Measurements from ENCODE around the gene CRIP1. TPM values are rescaled to one million over a fixed set of nuclear protein-coding genes. Genes with fewer than 3 reads are reported as not detected.

CRIP1 gene
- total RNA-seq, 1 donor from 2014 or later: 5.1 TPM

- DNase-seq (ENCODE audit: low spot score, unreplicated experiment): peak; percentile 92
- peaks cover 38% of the 10 kb centered on the region for H3K27me3 Mint-ChIP-seq
- H3K27ac Mint-ChIP-seq: no peak overlapping the region
These were observed 5.6 kb upstream of the CRIP1 start for GRCh38 chr14:105480807-105481801.

GRCh38 chr14:105481886-105482457 is 4.7 kb upstream of the CRIP1 start:
- peaks cover 43% of the 10 kb centered on the region for H3K27me3 Mint-ChIP-seq

More at GRCh38 chr14:105480807-105481801, 5.6 kb upstream of the CRIP1 start:
- H3K4me1 Mint-ChIP-seq (ENCODE audit: low read depth): peaks cover 12% of the 10 kb centered on the region
- no peak overlapping the region for H3K4me3 Mint-ChIP-seq (ENCODE audit: low read depth)
- peak; percentile 97 for TF ChIP-seq CTCF (IDR thresholded peaks at IDR 0.05; ENCODE audit: unreplicated experiment)
- no peaks in the 10 kb centered on the region for H3K9me3 Mint-ChIP-seq (ENCODE audit: low read depth)
- peaks cover 3% of the 10 kb centered on the region for H3K36me3 Mint-ChIP-seq (ENCODE audit: insufficient read depth)

GRCh38 chr14:105482486-105483110 is 4.1 kb upstream of the CRIP1 start:
- no peak for TF ChIP-seq CTCF (IDR thresholded peaks at IDR 0.05; ENCODE audit: unreplicated experiment)
- Mint-ChIP-seq H3K27me3 (peaks cover 38% of the 10 kb centered on the region), H3K4me3 (ENCODE audit: low read depth) (no peak overlapping the region), H3K36me3 (ENCODE audit: insufficient read depth) (peaks cover 3% of the 10 kb centered on the region), H3K4me1 (ENCODE audit: low read depth) (peaks cover 12% of the 10 kb centered on the region), H3K9me3 (ENCODE audit: low read depth) (no peaks in the 10 kb centered on the region), H3K27ac (peak overlapping the region; percentile 83)
- no peak for DNase-seq (ENCODE audit: low spot score, unreplicated experiment)

More at GRCh38 chr14:105481886-105482457, 4.7 kb upstream of the CRIP1 start:
- no peaks in the 10 kb centered on the region for H3K9me3 Mint-ChIP-seq (ENCODE audit: low read depth)
- peak overlapping the region; percentile 3 for H3K4me3 Mint-ChIP-seq (ENCODE audit: low read depth)
- peak overlapping the region; percentile 83 for H3K27ac Mint-ChIP-seq
- H3K4me1 Mint-ChIP-seq (ENCODE audit: low read depth): peaks cover 12% of the 10 kb centered on the region
- peak; percentile 12 for TF ChIP-seq CTCF (IDR thresholded peaks at IDR 0.05; ENCODE audit: unreplicated experiment)
- DNase-seq (ENCODE audit: low spot score, unreplicated experiment): peak; percentile 49
- peaks cover 3% of the 10 kb centered on the region for H3K36me3 Mint-ChIP-seq (ENCODE audit: insufficient read depth)

GRCh38 chr14:105483300-105484068 is 3.2 kb upstream of the CRIP1 start:
- peaks cover 38% of the 10 kb centered on the region for H3K27me3 Mint-ChIP-seq
- no peak for DNase-seq (ENCODE audit: low spot score, unreplicated experiment)

More at GRCh38 chr14:105483300-105484068, 3.2 kb upstream of the CRIP1 start:
- H3K27ac Mint-ChIP-seq: no peak overlapping the region
- H3K4me1 Mint-ChIP-seq (ENCODE audit: low read depth): peaks cover 12% of the 10 kb centered on the region
- H3K9me3 Mint-ChIP-seq (ENCODE audit: low read depth): no peaks in the 10 kb centered on the region
- peaks cover 3% of the 10 kb centered on the region for H3K36me3 Mint-ChIP-seq (ENCODE audit: insufficient read depth)
- no peak overlapping the region for H3K4me3 Mint-ChIP-seq (ENCODE audit: low read depth)
- no peak for TF ChIP-seq CTCF (IDR thresholded peaks at IDR 0.05; ENCODE audit: unreplicated experiment)

All from progenitor cell of endocrine pancreas (in vitro differentiated cells).